Right hindlimb (tissue), 1 donor: ENCODE measurements around the gene TRIML1.
A peak's percentile ranks its signal among the peaks of the same experiment; 100 is the strongest.
"Not testable (repeated sequence)": the region's sequence is repeated elsewhere in the genome, so short reads cannot be mapped to it uniquely, and the experiment has no call there.

ENCODE experiments used
- DNase-seq: peaks from one replicate; pipeline ENCODE4 v3.0.0-alpha.2; 2018

TRIML1 gene

GRCh38 chr4:188154668-188155405 is 15.6 kb downstream of the TRIML1 start:
- DNase-seq: no peak

DNA sequence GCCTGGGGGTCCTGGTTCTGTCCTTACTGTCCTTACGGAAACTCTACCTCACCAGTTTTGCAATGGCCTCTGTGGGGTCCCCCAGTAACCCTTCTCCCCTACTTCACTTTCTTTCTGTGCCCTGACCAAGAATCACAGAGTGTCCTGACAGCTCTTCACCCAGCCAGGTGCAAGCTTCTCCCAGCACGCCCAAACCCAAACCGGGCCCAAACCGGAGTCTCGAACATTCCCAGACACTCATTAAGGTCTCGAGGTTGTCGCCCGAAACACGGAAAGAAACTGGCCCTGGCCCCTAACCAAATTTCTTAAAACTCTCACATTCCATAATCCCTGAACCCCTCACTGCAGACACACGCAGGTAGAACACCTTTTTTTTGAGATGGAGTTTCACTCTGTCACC is 19.1 kb downstream of the TRIML1 start:
- no peak for DNase-seq

- not testable (repeated sequence) for DNase-seq
Measured at GRCh38 chr4:188159513-188160226, 20.4 kb downstream of the TRIML1 start.

GRCh38 chr4:188160406-188160805 is 21.2 kb downstream of the TRIML1 start:
- DNase-seq: no peak

DNA sequence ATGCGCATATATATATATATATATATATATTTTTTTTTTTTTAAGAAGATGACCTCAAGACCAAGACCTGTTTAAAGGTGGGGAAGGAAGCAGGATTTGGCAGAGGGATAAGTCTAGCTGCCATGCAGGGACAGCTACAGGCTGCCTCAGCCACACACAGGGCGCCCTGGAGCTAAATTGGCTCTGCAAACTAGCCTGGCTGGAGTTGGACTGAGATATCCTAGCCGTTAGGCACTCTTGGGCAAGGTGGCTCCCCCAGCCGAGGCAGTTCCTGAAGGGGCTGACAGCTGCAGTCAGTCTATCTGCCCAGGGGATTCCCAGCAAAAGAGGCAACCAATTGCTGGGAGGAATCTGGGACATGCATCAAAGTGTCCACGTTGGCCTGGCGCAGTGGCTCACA is 21.9 kb downstream of the TRIML1 start:
- no peak for DNase-seq

DNA sequence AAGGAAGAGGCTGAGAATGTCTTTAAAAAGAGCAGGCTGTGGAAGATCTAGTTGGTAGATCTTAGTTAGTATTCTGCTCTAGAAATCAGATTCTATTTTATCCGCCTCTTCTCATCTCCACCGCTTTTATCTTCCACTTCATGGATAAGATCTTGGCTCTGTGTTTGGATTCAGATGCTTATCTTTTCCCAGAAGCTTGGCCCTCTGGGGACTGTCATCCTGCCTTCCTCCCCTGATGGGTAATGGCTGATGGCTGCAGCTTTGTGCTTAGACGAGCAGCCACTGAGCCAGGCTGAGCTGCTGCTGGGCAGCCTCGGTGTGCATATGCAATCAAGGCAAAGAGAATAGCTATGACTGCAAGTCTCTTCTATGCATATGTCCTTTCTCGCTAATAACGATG is 23.5 kb downstream of the TRIML1 start:
- no peak for DNase-seq

- no peak for DNase-seq
Measured at GRCh38 chr4:188168726-188169373, 29.6 kb downstream of the TRIML1 start.

GRCh38 chr4:188171551-188171950 is 32.3 kb downstream of the TRIML1 start:
- DNase-seq: no peak

GRCh38 chr4:188175288-188175687 is 36.0 kb downstream of the TRIML1 start:
- no peak for DNase-seq

GRCh38 chr4:188177997-188178675 is 38.9 kb downstream of the TRIML1 start:
- DNase-seq: no peak

DNA sequence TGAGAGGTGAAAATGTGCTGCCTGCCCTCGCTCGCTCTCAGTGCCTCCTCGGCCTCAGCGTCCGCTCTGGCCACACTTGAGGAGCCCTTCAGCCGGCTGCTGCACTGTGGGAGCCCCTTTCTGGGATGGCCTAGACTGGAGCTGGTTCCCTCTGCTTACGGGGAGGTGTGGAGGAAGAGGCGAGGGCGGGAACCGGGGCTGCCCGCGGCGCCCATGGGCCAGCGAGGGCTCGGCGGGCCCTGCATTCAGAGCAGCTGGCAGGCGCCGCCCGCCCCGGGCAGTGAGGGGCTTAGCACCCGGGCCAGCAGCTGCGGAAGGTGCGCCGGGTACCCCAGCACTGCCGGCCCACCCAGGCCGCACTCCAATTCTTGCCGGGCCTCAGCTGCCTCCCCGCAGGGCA is 39.6 kb downstream of the TRIML1 start:
- no peak for DNase-seq

- DNase-seq: no peak
Measured at GRCh38 chr4:188187106-188187505, 47.9 kb downstream of the TRIML1 start.

DNA sequence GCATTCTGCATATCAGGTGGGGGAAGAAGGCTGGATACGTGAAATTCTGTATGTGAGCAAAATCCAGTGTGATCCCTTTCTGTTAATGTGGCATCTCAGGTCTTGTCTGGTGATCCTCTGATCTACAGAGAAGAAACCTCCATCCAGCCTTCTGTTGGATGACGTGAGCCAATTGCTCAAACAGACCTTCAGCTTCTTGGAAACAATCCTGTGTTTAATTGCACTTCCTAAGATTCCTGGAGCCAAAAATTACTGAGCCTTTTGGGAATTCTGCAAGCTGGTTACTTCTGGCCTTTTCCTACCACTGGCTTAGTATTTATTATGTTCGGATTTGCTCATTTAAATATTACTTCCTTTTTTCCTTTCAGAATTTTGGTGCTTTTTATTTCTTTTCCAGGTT is 51.2 kb downstream of the TRIML1 start:
- DNase-seq: no peak

- DNase-seq: peak; percentile 58
Measured at GRCh38 chr4:188194421-188194820, 55.2 kb downstream of the TRIML1 start.

DNA sequence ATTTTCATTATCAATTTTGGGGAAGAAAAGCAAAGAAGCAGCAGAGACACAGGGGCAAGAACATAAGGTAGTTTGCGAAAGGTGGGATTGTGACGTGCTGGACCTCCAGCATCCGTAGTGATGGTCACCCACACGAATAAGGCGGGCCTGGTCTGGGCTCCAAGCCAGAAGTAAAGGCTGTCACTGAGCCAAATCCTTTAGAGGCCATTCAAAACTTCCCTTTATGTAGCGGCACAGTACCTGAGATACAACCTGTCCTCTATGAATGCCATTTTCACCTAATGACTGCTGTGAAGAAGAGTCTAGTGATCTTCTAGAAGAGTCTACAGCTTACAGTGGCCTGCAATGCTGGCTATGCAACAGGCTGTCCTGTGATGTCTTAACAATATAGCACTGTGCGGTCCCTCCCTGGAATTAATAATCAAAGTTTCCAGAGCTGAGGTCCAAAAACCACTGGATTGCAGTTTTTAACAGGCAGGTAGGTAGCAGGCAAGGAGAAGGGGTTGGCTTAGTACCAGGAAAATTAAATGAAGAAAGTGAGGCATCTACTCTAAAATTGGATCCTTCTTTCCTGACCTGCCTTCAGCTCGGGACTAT is 56.2 kb downstream of the TRIML1 start:
- peak; percentile 61 for DNase-seq

GRCh38 chr4:188196134-188196735 is 57.0 kb downstream of the TRIML1 start:
- DNase-seq: peak; percentile 27
